Stimulated activated CD8-positive, alpha-beta memory T cell treated with anti-CD3 and anti-CD28 coated beads, Interleukin-7, amount 100 ng/mL, for 24 hours (primary cell): ENCODE results near the gene KIF12.

ENCODE experiments used
- DNase-seq: peaks from one replicate; pipeline ENCODE4 v3.0.0-alpha.2; 2020; ENCODE audit warnings: low read depth

Gene KIF12

GRCh38 chr9:114065304-114065703, 33.8 kb downstream of the KIF12 start:
- no peak for DNase-seq

- no peak for DNase-seq
Observed at GRCh38 chr9:114061830-114062474, 37.1 kb downstream of the KIF12 start.

GRCh38 chr9:114061292-114061691, 37.8 kb downstream of the KIF12 start:
- no peak for DNase-seq

- no peak for DNase-seq
Observed at GRCh38 chr9:114060711-114061110, 38.4 kb downstream of the KIF12 start.

GRCh38 chr9:114060070-114060469, 39.0 kb downstream of the KIF12 start:
- no peak for DNase-seq

GRCh38 chr9:114059047-114059803, 39.9 kb downstream of the KIF12 start:
- no peak for DNase-seq

- DNase-seq: no peak
Observed at GRCh38 chr9:114058688-114059046, 40.4 kb downstream of the KIF12 start.

GRCh38 chr9:114057161-114057885, 41.8 kb downstream of the KIF12 start:
- DNase-seq: no peak

GRCh38 chr9:114056527-114056926, 42.6 kb downstream of the KIF12 start:
- DNase-seq: no peak

- no peak for DNase-seq
Observed at GRCh38 chr9:114055894-114056293, 43.2 kb downstream of the KIF12 start.

- DNase-seq: no peak
Observed at GRCh38 chr9:114055061-114055460, 44.0 kb downstream of the KIF12 start.

- no peak for DNase-seq
Observed at GRCh38 chr9:114054191-114054690, 44.9 kb downstream of the KIF12 start.

GRCh38 chr9:114053246-114054005, 45.7 kb downstream of the KIF12 start:
- no peak for DNase-seq

GRCh38 chr9:114051706-114052105, 47.4 kb downstream of the KIF12 start:
- no peak for DNase-seq

- no peak for DNase-seq
Observed at GRCh38 chr9:114051281-114051680, 47.8 kb downstream of the KIF12 start.

- no peak for DNase-seq
Observed at GRCh38 chr9:114050646-114051045, 48.4 kb downstream of the KIF12 start.

GRCh38 chr9:114050226-114050568, 48.9 kb downstream of the KIF12 start:
- DNase-seq: no peak

- DNase-seq: no peak
Observed at GRCh38 chr9:114049441-114050225, 49.5 kb downstream of the KIF12 start.

GRCh38 chr9:114048533-114049415, 50.3 kb downstream of the KIF12 start:
- no peak for DNase-seq

- no peak for DNase-seq
Observed at GRCh38 chr9:114047717-114048116, 51.4 kb downstream of the KIF12 start.
